ENCODE measurements around the gene TNFSF13. TPM values are rescaled to one million over a fixed set of nuclear protein-coding genes. Genes with fewer than 3 reads are reported as not detected.

Gene TNFSF13
- polyA plus RNA-seq, 1 donor from 2014 or later = 5.1 TPM

- no peaks in the 10 kb centered on the region for H3K9me3 Mint-ChIP-seq
- no peaks in the 10 kb centered on the region for H3K27me3 Mint-ChIP-seq
- no peaks in the 10 kb centered on the region for H3K36me3 Mint-ChIP-seq
- H3K27ac Mint-ChIP-seq = no peak overlapping the region
- H3K4me3 Mint-ChIP-seq = no peak overlapping the region
- peaks cover 0 to 5% (median 0%) of the 10 kb centered on the region in 3 donors for H3K4me1 Mint-ChIP-seq
Measured at GRCh38 chr17:7541074-7541621, 17.4 kb upstream of the TNFSF13 start.

- Mint-ChIP-seq H3K27ac (no peak overlapping the region), H3K4me1 (peaks cover 5 to 13% (median 12%) of the 10 kb centered on the region in 3 donors), H3K27me3 (no peaks in the 10 kb centered on the region), H3K36me3 (no peaks in the 10 kb centered on the region), H3K9me3 (no peaks in the 10 kb centered on the region), H3K4me3 (no peak overlapping the region)
Measured at GRCh38 chr17:7544911-7545310, 13.6 kb upstream of the TNFSF13 start.

- no peaks in the 10 kb centered on the region for H3K9me3 Mint-ChIP-seq
- H3K4me1 Mint-ChIP-seq = peaks cover 13 to 36% (median 28%) of the 10 kb centered on the region in 3 donors
- peak within 1 kb of the TSS; percentile 81 to 93 (median 88) for H3K4me3 Mint-ChIP-seq
- peak within 1 kb of the TSS; percentile 54 to 88 (median 86) for H3K27ac Mint-ChIP-seq
- H3K36me3 Mint-ChIP-seq = peaks cover 2% of the 10 kb centered on the region
- no peaks in the 10 kb centered on the region for H3K27me3 Mint-ChIP-seq
Measured at GRCh38 chr17:7548585-7549400, 9.8 kb upstream of the TNFSF13 start, which contains the start of gene TNFSF12. Gene TNFSF12 (plus strand): TSS chr17:7549058. CDS start chr17:7549154, 96 bp downstream.

GRCh38 chr17:7549401-7550055 is 9.0 kb upstream of the TNFSF13 start:
- H3K4me3 Mint-ChIP-seq = peak overlapping the region; percentile 36 to 85 (median 84)
- H3K4me1 Mint-ChIP-seq = peaks cover 13 to 39% (median 31%) of the 10 kb centered on the region in 3 donors
- peaks cover 5% of the 10 kb centered on the region for H3K36me3 Mint-ChIP-seq
- H3K27ac Mint-ChIP-seq = peak overlapping the region in 2 of 3 donors; percentile 8 to 85
- H3K9me3 Mint-ChIP-seq = no peaks in the 10 kb centered on the region
- no peaks in the 10 kb centered on the region for H3K27me3 Mint-ChIP-seq

- peak overlapping the region in 2 of 3 donors; percentile 8 to 85 for H3K27ac Mint-ChIP-seq
- H3K27me3 Mint-ChIP-seq = no peaks in the 10 kb centered on the region
- peak overlapping the region in 1 of 4 donors; percentile 36 for H3K4me3 Mint-ChIP-seq
- H3K36me3 Mint-ChIP-seq = peaks cover 5% of the 10 kb centered on the region
- no peaks in the 10 kb centered on the region for H3K9me3 Mint-ChIP-seq
- H3K4me1 Mint-ChIP-seq = peaks cover 13 to 41% (median 34%) of the 10 kb centered on the region in 3 donors
Measured at GRCh38 chr17:7550344-7550743, 8.2 kb upstream of the TNFSF13 start.

GRCh38 chr17:7551396-7551795 is 7.2 kb upstream of the TNFSF13 start:
- peak overlapping the region; percentile 78 to 96 (median 95) for H3K27ac Mint-ChIP-seq
- H3K4me1 Mint-ChIP-seq = peaks cover 13 to 44% (median 38%) of the 10 kb centered on the region in 3 donors

GRCh38 chr17:7552621-7553051 is 5.9 kb upstream of the TNFSF13 start:
- Mint-ChIP-seq H3K4me3 (peak overlapping the region; percentile 43 to 70 (median 50)), H3K4me1 (peaks cover 13 to 46% (median 38%) of the 10 kb centered on the region in 3 donors), H3K27ac (peak overlapping the region; percentile 60 to 95 (median 67)), H3K36me3 (peaks cover 10% of the 10 kb centered on the region), H3K27me3 (no peaks in the 10 kb centered on the region), H3K9me3 (no peaks in the 10 kb centered on the region)

More at GRCh38 chr17:7551396-7551795, 7.2 kb upstream of the TNFSF13 start:
- peaks cover 6% of the 10 kb centered on the region for H3K36me3 Mint-ChIP-seq
- no peaks in the 10 kb centered on the region for H3K27me3 Mint-ChIP-seq
- no peaks in the 10 kb centered on the region for H3K9me3 Mint-ChIP-seq
- peak overlapping the region in 3 of 4 donors; percentile 54 to 65 (median 55) for H3K4me3 Mint-ChIP-seq

- Mint-ChIP-seq H3K27me3 (no peaks in the 10 kb centered on the region), H3K4me1 (peaks cover 18 to 48% (median 36%) of the 10 kb centered on the region in 3 donors), H3K9me3 (no peaks in the 10 kb centered on the region), H3K27ac (peak overlapping the region; percentile 24 to 95 (median 67)), H3K4me3 (peak overlapping the region in 3 of 4 donors; percentile 36 to 70 (median 53)), H3K36me3 (peaks cover 10% of the 10 kb centered on the region)
Measured at GRCh38 chr17:7553356-7553755, 5.2 kb upstream of the TNFSF13 start.

- H3K27ac Mint-ChIP-seq = peak overlapping the region in 2 of 3 donors; percentile 38 to 87
- no peaks in the 10 kb centered on the region for H3K27me3 Mint-ChIP-seq
- H3K9me3 Mint-ChIP-seq = no peaks in the 10 kb centered on the region
- H3K4me1 Mint-ChIP-seq = peaks cover 29 to 51% (median 40%) of the 10 kb centered on the region in 3 donors
- H3K36me3 Mint-ChIP-seq = peaks cover 10% of the 10 kb centered on the region
- peak overlapping the region in 2 of 4 donors; percentile 34 to 45 for H3K4me3 Mint-ChIP-seq
Measured at GRCh38 chr17:7555320-7555948, 3.1 kb upstream of the TNFSF13 start.

- Mint-ChIP-seq H3K27ac (peak overlapping the region in 2 of 3 donors; percentile 1 to 87), H3K4me1 (peaks cover 31 to 52% (median 43%) of the 10 kb centered on the region in 3 donors), H3K27me3 (no peaks in the 10 kb centered on the region), H3K36me3 (peaks cover 8% of the 10 kb centered on the region), H3K4me3 (peak overlapping the region; percentile 21 to 55 (median 43)), H3K9me3 (no peaks in the 10 kb centered on the region)
Measured at GRCh38 chr17:7556627-7557026, 1.9 kb upstream of the TNFSF13 start.

- Mint-ChIP-seq H3K9me3 (no peaks in the 10 kb centered on the region), H3K27me3 (no peaks in the 10 kb centered on the region), H3K4me3 (no peak overlapping the region), H3K36me3 (peaks cover 8% of the 10 kb centered on the region), H3K4me1 (peaks cover 31 to 49% (median 43%) of the 10 kb centered on the region in 3 donors), H3K27ac (peak overlapping the region; percentile 23 to 97 (median 95))
Measured at GRCh38 chr17:7557147-7557764, 1.3 kb upstream of the TNFSF13 start.

GRCh38 chr17:7557775-7558543 is 591 bp upstream of the TNFSF13 start:
- Mint-ChIP-seq H3K36me3 (peaks cover 8% of the 10 kb centered on the region), H3K9me3 (no peaks in the 10 kb centered on the region), H3K4me1 (peaks cover 31 to 48% (median 43%) of the 10 kb centered on the region in 3 donors), H3K27me3 (no peaks in the 10 kb centered on the region), H3K27ac (peak overlapping the region; percentile 95 to 97 (median 95)), H3K4me3 (peak overlapping the region; percentile 74 to 93 (median 92))

GRCh38 chr17:7559320-7560171 is 996 bp downstream of the TNFSF13 start:
- Mint-ChIP-seq H3K4me3 (peak overlapping the region; percentile 72 to 95 (median 94)), H3K36me3 (peaks cover 4% of the 10 kb centered on the region), H3K27ac (peak overlapping the region; percentile 95 to 98 (median 97)), H3K9me3 (no peaks in the 10 kb centered on the region), H3K4me1 (peaks cover 30 to 39% (median 35%) of the 10 kb centered on the region in 3 donors), H3K27me3 (no peaks in the 10 kb centered on the region)
